RWPE2 (cell line): ENCODE measurements around the gene DNMBP.

Experiments used
- ATAC-seq: fragments of 200-7000 bp; cut with Tn5 transposase; 3 replicates; pipeline ENCODE4 v1.9.1; 2021; ENCODE audit warnings: low read depth
- DNase-seq: peaks from one replicate; pipeline ENCODE4 v3.0.0-alpha.2; 2020; ENCODE audit warnings: low spot score
- H3K27ac ChIP-seq: fragments of 450-650 bp; 2 replicates; pipeline ENCODE4 v1.5.1; 2017; ENCODE audit warnings: mild to moderate bottlenecking; ENCODE audit not compliant: poor library complexity, severe bottlenecking
- H3K27me3 ChIP-seq: fragments of 250-450 bp; sonication (Bioruptor Pico); 2 replicates; pipeline ENCODE4 v1.5.1; 2021; ENCODE audit warnings: mild to moderate bottlenecking, moderate library complexity; ENCODE audit not compliant: insufficient read depth, poor library complexity, severe bottlenecking
- H3K36me3 ChIP-seq: fragments of 250-450 bp; sonication (Bioruptor Pico); 2 replicates; pipeline ENCODE4 v1.5.1; 2020; ENCODE audit warnings: low read depth, mild to moderate bottlenecking, moderate library complexity
- H3K4me1 ChIP-seq: fragments of 250-450 bp; sonication (Bioruptor Pico); 2 replicates; pipeline ENCODE4 v1.5.1; 2021; ENCODE audit warnings: mild to moderate bottlenecking, moderate library complexity; ENCODE audit not compliant: insufficient read depth, poor library complexity, severe bottlenecking
- H3K4me3 ChIP-seq: fragments of 250-450 bp; sonication (Bioruptor Pico); 2 replicates; pipeline ENCODE4 v1.5.1; 2021; ENCODE audit warnings: mild to moderate bottlenecking, moderate library complexity; ENCODE audit not compliant: severe bottlenecking
- H3K9me3 ChIP-seq: fragments of 250-450 bp; sonication (Bioruptor Pico); 2 replicates; pipeline ENCODE4 v1.5.1; 2021; ENCODE audit warnings: mild to moderate bottlenecking, moderate library complexity; ENCODE audit not compliant: severe bottlenecking
- TF ChIP-seq, protein P1 (sequence below): fragments of 450-650 bp; IDR thresholded peaks from one replicate; pipeline ENCODE4 v1.5.1; 2017; ENCODE audit warnings: mild to moderate bottlenecking, moderate library complexity; ENCODE audit not compliant: poor library complexity, severe bottlenecking

The DNMBP gene

DNA sequence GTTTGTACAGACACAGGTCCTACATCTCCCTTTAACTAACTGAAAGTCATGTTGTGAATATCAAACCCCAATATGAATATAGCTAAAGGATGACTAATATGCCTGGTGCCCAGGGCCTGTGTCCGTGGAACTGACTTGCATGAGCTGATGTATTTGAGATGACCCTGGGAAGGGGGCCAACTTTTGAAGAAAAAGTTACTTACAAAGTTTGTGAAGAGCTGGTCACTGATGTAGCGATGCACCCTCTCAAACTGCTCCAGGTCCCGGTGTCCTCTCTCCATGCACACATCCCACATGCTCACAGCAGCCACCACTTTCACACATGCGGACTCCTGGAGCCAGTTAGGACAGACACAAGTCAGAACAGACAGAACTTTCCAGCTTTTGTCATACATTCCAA, 121.1 kb downstream of the DNMBP start:
- Histone ChIP-seq H3K4me3 (no peak overlapping the region), H3K9me3 (no peaks in the 10 kb centered on the region), H3K36me3 (peaks cover 83% of the 10 kb centered on the region), H3K4me1 (no peaks in the 10 kb centered on the region), H3K27ac (no peak overlapping the region), H3K27me3 (no peaks in the 10 kb centered on the region)
- TF ChIP-seq, protein P1, sequence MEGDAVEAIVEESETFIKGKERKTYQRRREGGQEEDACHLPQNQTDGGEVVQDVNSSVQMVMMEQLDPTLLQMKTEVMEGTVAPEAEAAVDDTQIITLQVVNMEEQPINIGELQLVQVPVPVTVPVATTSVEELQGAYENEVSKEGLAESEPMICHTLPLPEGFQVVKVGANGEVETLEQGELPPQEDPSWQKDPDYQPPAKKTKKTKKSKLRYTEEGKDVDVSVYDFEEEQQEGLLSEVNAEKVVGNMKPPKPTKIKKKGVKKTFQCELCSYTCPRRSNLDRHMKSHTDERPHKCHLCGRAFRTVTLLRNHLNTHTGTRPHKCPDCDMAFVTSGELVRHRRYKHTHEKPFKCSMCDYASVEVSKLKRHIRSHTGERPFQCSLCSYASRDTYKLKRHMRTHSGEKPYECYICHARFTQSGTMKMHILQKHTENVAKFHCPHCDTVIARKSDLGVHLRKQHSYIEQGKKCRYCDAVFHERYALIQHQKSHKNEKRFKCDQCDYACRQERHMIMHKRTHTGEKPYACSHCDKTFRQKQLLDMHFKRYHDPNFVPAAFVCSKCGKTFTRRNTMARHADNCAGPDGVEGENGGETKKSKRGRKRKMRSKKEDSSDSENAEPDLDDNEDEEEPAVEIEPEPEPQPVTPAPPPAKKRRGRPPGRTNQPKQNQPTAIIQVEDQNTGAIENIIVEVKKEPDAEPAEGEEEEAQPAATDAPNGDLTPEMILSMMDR: no peak
- ATAC-seq (no peak), DNase-seq (no peak)

DNA sequence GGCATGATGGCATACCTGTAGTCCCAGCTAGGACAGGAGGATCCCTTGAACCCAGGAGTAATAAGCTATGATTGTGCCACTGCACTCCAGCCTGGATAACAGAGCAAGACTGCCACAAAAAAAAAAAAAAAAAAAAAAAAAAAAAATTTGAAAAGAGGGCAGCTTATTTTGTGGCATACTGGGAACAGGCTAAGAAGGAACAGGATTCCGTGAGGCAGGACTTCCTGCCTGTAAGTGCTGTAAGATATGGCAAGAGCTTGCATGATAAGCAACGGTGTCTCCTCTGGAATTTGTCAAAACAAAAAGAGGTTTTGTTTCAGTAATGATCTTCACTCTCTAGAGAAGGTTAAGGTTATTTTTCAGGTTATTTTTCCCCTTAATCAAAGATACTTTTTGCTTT, 126.2 kb downstream of the DNMBP start:
- Histone ChIP-seq H3K27ac (no peak overlapping the region), H3K36me3 (peaks cover 93% of the 10 kb centered on the region)

DNA sequence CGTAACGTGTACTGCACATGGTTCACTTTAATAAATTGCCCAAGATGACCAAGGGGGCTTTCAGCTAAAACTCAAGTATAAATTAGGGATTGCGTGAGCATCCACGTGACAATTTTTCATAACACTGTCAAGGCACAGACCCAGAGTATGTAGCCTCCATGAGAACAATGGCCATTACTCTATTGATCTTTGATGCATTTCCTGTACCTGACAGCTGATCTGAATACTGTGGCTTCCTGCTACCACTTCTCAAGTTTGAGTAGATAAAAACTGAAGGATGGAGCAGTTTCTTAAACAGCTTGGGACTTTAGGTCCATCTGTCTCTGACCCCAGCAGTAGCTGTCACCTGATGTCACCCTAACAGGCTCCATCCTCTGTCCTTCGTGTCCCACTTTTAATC, 128.4 kb downstream of the DNMBP start:
- ATAC-seq: no peak
- DNase-seq: no peak
- Histone ChIP-seq H3K27ac (no peak overlapping the region), H3K9me3 (no peaks in the 10 kb centered on the region), H3K4me1 (no peaks in the 10 kb centered on the region), H3K36me3 (peaks cover 94% of the 10 kb centered on the region), H3K27me3 (no peaks in the 10 kb centered on the region), H3K4me3 (no peak overlapping the region)
- TF ChIP-seq, protein P1: no peak

More for the DNA sequence above, 126.2 kb downstream of the DNMBP start:
- no peak overlapping the region for H3K4me3 ChIP-seq
- no peaks in the 10 kb centered on the region for H3K9me3 ChIP-seq
- H3K4me1 ChIP-seq: no peaks in the 10 kb centered on the region
- no peak for DNase-seq
- no peak for ATAC-seq
- no peaks in the 10 kb centered on the region for H3K27me3 ChIP-seq
- TF ChIP-seq, protein P1: no peak

DNA sequence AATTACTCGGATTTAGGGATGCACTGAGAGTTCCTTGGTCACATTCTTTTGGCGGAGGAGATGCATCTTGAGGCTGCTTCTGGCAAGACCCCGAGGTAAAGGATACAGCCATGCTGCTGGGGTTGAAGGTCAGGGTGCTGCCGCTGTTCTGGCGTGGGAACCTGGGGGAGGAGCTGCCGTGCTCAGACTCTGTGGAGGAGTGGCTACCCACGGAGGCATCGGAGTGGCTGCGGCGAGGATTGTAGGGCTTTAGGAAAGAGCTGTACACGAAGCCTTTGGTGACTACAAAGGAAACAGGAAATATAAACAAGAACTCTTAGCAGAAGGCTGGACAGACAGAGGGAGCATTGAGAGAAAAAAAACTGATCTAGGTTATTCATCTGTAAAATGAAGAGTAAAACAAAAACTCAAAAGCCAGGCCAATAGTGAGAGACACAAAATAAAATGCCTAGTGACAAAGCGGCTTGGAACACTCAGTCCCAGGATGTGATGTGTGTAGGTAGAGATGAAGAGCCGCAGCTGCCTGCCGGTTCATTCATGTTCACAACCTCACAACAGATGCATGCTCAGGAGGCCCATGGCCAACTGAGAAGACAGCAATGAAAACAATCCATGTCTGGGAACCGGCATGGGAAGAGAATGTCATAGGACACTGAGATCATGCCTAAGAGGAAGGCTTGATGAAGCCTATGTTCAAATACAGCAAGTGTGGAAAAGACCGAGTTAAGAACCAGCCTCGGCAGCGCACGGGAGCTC, 129.5 kb downstream of the DNMBP start:
- Histone ChIP-seq H3K27ac (no peak overlapping the region), H3K4me3 (no peak overlapping the region), H3K27me3 (no peaks in the 10 kb centered on the region), H3K4me1 (no peaks in the 10 kb centered on the region), H3K9me3 (no peaks in the 10 kb centered on the region), H3K36me3 (peaks cover 93% of the 10 kb centered on the region)
- ATAC-seq (no peak), DNase-seq (no peak)
- TF ChIP-seq, protein P1: no peak

DNA sequence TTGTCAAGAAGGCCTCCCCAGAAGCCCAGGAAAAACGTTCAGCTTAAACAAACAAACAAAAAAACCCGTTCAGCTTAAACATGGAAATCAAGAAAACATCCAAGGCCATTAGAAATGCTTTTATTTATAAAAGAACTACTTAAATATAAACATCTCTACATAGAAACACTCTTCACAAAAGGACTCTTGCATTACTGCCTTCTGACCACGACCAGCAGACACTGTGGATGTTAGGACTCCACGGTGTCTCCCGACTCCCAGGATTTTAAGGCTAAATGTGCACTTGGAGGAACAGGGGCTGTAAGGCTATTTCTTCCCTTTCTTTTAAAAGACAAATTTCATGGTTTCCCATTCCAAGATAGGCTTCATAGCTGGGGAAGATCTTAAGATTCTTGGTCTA, 134.3 kb downstream of the DNMBP start:
- H3K27ac ChIP-seq: no peak overlapping the region
- TF ChIP-seq, protein P1: no peak
- H3K4me1 ChIP-seq: no peaks in the 10 kb centered on the region
- H3K36me3 ChIP-seq: peaks cover 48% of the 10 kb centered on the region
- DNase-seq: no peak
- H3K4me3 ChIP-seq: no peak overlapping the region
- no peaks in the 10 kb centered on the region for H3K9me3 ChIP-seq
- H3K27me3 ChIP-seq: no peaks in the 10 kb centered on the region
- ATAC-seq: no peak
